ENCODE results near the gene TLN1.

DNA sequence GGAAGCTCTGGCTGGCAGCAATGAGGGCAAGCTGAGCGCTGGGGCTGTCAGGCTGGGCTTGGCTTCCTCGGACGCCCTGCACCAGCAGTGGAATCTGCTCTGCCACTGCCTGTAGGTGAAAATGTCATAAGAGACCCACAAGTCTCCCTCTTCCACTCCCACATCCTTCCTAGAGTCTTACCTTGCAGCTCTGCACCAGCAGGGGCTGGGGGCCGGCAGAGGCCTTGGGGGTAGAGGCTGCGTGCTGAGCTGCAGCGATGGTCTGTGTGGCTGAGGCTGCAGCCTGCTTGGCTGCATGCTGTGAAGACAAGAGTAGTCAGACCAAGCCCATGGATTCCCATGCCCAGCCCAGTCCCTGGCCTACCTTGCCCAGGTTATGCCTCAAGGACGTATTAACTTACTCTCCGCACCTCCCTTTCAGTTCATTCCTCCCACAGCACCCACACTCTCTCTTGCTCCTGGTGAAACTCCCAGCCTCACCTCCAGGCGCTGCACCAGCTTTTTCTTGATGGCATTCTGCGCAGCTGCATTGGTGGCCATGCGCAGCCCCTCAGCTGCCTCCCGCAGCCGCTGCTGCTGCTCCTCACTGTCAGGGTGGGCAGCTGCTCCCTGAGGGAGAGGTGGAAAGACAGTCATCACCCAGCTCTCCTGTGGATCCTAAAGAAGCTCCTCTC lies 17.3 kb downstream of the TLN1 start:
- no peak for TF ChIP-seq POLR2A (IDR thresholded peaks at IDR 0.05; ENCODE audit: low read depth)
- TF ChIP-seq POLR2AphosphoS5 (IDR thresholded peaks at IDR 0.05), result no peak
- TF ChIP-seq, protein P1, sequence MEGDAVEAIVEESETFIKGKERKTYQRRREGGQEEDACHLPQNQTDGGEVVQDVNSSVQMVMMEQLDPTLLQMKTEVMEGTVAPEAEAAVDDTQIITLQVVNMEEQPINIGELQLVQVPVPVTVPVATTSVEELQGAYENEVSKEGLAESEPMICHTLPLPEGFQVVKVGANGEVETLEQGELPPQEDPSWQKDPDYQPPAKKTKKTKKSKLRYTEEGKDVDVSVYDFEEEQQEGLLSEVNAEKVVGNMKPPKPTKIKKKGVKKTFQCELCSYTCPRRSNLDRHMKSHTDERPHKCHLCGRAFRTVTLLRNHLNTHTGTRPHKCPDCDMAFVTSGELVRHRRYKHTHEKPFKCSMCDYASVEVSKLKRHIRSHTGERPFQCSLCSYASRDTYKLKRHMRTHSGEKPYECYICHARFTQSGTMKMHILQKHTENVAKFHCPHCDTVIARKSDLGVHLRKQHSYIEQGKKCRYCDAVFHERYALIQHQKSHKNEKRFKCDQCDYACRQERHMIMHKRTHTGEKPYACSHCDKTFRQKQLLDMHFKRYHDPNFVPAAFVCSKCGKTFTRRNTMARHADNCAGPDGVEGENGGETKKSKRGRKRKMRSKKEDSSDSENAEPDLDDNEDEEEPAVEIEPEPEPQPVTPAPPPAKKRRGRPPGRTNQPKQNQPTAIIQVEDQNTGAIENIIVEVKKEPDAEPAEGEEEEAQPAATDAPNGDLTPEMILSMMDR (IDR thresholded peaks at IDR 0.05), result no peak
- TF ChIP-seq EP300 (IDR thresholded peaks at IDR 0.05), result no peak

Measured in esophagus muscularis mucosa (tissue), 4 donors.